ENCODE results near the gene UPF2. TPM values are rescaled to one million over a fixed set of nuclear protein-coding genes. Genes with fewer than 3 reads are reported as not detected.

UPF2 gene
- total RNA-seq, 4 donors from 2014 or later: 21.9 to 30.8 (median 24.5) TPM

DNA sequence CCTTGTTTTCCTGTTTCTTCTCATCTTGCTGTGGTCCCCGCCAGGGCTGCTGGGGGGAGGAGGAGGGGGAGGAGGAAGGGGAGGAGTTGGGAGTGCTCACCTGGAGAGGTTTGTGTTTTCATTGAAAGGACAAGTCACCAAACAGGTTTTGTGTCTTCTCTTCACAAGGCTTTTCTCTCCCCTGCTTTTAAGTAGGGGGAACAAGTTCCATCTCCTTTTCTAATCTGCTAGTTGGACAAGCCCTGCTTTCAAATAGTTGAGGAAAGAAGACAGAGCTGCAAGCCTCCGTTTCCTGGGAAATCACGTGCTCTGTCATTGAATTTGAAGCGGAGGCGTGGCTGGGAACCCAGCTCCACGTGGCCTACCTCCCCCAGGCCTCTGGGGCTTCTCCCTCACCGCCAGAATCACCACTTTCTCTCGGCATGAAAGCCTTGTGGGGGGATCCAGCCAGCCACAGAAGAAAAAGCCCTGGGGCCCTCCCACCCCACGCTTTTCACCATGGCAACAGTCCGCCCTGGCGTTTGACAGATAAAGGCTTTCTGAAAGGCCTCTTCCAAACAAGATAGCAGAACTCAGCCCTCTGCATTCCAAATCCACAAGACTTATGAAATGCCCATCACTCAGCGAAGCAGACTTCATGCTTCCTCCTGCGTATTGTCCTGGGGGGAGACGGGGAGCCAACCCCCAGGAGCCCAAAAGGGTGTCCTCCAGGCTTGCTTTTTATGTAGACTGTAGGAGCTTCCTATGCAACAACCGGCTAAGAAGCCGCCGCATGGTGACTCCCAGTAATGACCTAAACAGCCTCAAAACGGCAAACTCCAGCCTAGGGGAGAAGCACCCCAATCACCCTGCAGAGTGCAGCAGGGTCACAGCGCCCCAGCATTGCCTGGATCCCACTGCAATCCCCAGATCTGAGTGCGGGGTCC, 167.8 kb downstream of the UPF2 start:
- TF ChIP-seq, protein P1, sequence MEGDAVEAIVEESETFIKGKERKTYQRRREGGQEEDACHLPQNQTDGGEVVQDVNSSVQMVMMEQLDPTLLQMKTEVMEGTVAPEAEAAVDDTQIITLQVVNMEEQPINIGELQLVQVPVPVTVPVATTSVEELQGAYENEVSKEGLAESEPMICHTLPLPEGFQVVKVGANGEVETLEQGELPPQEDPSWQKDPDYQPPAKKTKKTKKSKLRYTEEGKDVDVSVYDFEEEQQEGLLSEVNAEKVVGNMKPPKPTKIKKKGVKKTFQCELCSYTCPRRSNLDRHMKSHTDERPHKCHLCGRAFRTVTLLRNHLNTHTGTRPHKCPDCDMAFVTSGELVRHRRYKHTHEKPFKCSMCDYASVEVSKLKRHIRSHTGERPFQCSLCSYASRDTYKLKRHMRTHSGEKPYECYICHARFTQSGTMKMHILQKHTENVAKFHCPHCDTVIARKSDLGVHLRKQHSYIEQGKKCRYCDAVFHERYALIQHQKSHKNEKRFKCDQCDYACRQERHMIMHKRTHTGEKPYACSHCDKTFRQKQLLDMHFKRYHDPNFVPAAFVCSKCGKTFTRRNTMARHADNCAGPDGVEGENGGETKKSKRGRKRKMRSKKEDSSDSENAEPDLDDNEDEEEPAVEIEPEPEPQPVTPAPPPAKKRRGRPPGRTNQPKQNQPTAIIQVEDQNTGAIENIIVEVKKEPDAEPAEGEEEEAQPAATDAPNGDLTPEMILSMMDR (IDR thresholded peaks at IDR 0.05; ENCODE audit: low read depth): no peak

DNA sequence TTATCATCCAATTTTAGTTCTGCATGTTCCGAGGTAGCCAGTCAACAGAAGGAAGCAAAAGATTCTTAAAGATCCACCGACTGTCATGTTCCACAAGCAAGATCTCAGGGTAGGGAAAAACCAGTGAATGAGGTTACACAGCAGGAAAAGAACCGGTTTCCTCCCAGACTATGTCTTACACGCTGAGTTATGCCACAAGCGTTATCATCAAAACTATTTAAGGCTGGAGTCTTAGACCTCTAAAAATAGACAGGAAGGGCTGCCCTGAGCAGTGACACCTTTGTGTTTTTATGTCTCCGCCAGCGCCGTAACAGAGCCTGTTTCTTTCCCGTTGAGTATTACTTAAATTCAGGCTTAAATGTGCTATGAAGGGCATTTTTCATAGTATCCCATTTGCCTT, 171.1 kb downstream of the UPF2 start:
- TF ChIP-seq, protein P1 (IDR thresholded peaks at IDR 0.05; ENCODE audit: low read depth): no peak

DNA sequence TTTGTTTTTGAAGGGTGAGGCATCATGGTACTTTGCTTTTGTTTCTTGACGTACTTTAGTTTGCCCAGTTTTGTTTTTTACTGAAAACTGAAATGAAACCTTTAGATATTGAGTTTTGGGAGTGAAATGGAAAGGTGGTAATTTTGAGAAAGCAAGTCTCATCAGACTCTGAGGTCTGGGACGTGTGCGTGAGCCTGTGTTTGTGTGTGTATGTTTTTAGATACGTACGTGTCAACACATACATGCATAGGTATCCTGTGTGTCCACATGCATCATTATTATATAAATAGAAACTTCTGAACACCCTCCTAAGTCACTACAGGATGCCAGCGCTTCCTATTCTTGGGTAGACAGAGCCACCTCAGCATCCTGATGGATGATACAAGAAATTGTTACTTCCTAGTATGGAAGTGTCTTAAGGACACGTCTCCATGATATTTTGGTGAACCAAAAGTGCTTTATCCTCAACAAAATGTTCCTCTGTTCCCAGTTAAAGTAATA, 171.7 kb downstream of the UPF2 start:
- TF ChIP-seq, protein P1 (IDR thresholded peaks at IDR 0.05; ENCODE audit: low read depth): no peak

DNA sequence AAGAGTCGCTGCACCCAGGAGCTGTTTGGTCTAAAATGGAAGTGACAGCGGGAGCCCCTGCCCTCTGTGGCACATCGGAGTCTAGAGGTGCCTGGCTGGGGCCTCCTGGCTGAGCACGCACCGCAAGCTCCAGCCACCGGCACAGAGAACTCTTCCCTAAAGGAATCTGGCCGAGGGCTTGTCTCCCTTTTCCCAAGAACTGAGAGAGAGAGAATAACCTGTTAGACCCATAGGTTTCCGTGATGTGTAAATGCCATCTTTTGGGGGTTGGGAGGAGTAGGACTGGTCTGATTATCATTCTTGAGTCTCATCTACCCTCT, 172.2 kb downstream of the UPF2 start:
- TF ChIP-seq, protein P1 (IDR thresholded peaks at IDR 0.05; ENCODE audit: low read depth): no peak

Small RNA genes within 50 kb of the gene (small RNA-seq; reads per million reads assigned to genes)
- not detected for gene RNU6-1095P

Other genes with a start within 250 kb of the UPF2 start
- 1 to 10 TPM; 3.4 to 8.1 (median 5.3) TPM for gene PROSER2, start 219.5 kb downstream of the UPF2 start, total RNA-seq
- 10 to 100 TPM; 21.8 to 26.2 (median 22.2) TPM for gene DHTKD1, start 26.1 kb upstream of the UPF2 start, total RNA-seq
- gene SEC61A2, start 86.9 kb upstream of the UPF2 start, total RNA-seq: 1 to 10 TPM; 3.4 to 6.3 (median 3.9) TPM
- 10 to 100 TPM; 28.9 to 43.5 (median 42.8) TPM for gene NUDT5, start 153.1 kb upstream of the UPF2 start, total RNA-seq
- 10 to 100 TPM; 44.9 to 67.3 (median 53.6) TPM for gene CDC123, start 153.4 kb upstream of the UPF2 start, total RNA-seq

Data from subcutaneous adipose tissue (tissue), 4 donors.